ENCODE data around the gene ZFC3H1. TPM values are rescaled to one million over a fixed set of nuclear protein-coding genes. Genes with fewer than 3 reads are reported as not detected.

Gene ZFC3H1
- total and polyA plus RNA-seq, 9 of the 15 experiments (the other 6 are each of a cell fraction or from before 2014, with no cell fraction given) = 14.8 to 80.5 (median 22.1) TPM

DNA sequence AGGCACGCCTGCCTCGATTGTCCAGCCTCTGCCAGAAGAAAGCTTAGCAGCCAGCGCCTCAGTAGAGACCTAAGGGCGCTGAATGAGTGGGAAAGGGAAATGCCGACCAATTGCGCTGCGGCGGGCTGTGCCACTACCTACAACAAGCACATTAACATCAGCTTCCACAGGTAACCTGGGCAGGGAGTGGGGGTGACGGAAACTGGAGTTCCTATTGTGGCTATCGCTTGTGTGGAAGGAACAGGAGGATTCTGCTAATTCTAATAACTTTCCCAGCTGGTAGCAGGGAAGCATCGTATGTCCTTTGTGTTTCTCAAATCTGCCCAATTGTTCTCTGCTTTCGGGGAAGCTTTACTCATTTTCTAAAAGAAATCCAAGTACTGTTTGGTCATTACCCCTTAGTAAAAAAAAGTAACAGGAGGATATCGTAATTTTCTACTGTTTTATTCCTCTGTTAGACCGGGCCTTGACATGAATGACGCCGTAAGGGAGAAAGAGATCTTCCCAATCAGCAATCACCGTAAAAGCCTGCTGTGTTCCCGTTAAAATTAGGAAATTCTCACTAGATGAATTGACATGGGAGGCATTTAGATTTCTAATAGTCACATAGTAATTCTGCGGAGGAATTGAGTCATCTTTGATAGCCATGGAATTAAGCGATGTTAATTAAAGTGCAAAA, 902 bp upstream of the ZFC3H1 start (continued):
- no peak for TF ChIP-seq ZNF41 (CRISPR knock-in tag; conservative IDR thresholded peaks at IDR 0.05)
- TF ChIP-seq HEY1 (CRISPR knock-in tag; IDR thresholded peaks at IDR 0.05; ENCODE audit: borderline replicate concordance) = no peak
- TF ChIP-seq, protein P1, sequence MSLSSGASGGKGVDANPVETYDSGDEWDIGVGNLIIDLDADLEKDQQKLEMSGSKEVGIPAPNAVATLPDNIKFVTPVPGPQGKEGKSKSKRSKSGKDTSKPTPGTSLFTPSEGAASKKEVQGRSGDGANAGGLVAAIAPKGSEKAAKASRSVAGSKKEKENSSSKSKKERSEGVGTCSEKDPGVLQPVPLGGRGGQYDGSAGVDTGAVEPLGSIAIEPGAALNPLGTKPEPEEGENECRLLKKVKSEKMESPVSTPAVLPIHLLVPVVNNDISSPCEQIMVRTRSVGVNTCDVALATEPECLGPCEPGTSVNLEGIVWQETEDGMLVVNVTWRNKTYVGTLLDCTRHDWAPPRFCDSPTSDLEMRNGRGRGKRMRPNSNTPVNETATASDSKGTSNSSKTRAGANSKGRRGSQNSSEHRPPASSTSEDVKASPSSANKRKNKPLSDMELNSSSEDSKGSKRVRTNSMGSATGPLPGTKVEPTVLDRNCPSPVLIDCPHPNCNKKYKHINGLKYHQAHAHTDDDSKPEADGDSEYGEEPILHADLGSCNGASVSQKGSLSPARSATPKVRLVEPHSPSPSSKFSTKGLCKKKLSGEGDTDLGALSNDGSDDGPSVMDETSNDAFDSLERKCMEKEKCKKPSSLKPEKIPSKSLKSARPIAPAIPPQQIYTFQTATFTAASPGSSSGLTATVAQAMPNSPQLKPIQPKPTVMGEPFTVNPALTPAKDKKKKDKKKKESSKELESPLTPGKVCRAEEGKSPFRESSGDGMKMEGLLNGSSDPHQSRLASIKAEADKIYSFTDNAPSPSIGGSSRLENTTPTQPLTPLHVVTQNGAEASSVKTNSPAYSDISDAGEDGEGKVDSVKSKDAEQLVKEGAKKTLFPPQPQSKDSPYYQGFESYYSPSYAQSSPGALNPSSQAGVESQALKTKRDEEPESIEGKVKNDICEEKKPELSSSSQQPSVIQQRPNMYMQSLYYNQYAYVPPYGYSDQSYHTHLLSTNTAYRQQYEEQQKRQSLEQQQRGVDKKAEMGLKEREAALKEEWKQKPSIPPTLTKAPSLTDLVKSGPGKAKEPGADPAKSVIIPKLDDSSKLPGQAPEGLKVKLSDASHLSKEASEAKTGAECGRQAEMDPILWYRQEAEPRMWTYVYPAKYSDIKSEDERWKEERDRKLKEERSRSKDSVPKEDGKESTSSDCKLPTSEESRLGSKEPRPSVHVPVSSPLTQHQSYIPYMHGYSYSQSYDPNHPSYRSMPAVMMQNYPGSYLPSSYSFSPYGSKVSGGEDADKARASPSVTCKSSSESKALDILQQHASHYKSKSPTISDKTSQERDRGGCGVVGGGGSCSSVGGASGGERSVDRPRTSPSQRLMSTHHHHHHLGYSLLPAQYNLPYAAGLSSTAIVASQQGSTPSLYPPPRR (CRISPR knock-in tag; IDR thresholded peaks at IDR 0.05; ENCODE audit: borderline replicate concordance) = no peak
- no peak for TF ChIP-seq TCF3 (CRISPR knock-in tag; IDR thresholded peaks at IDR 0.05)
- no peak for TF ChIP-seq IFI16 (CRISPR knock-in tag; IDR thresholded peaks at IDR 0.05)
- TF ChIP-seq ELF1 (tag; IDR thresholded peaks at IDR 0.05) = no peak
- TF ChIP-seq, protein P2, sequence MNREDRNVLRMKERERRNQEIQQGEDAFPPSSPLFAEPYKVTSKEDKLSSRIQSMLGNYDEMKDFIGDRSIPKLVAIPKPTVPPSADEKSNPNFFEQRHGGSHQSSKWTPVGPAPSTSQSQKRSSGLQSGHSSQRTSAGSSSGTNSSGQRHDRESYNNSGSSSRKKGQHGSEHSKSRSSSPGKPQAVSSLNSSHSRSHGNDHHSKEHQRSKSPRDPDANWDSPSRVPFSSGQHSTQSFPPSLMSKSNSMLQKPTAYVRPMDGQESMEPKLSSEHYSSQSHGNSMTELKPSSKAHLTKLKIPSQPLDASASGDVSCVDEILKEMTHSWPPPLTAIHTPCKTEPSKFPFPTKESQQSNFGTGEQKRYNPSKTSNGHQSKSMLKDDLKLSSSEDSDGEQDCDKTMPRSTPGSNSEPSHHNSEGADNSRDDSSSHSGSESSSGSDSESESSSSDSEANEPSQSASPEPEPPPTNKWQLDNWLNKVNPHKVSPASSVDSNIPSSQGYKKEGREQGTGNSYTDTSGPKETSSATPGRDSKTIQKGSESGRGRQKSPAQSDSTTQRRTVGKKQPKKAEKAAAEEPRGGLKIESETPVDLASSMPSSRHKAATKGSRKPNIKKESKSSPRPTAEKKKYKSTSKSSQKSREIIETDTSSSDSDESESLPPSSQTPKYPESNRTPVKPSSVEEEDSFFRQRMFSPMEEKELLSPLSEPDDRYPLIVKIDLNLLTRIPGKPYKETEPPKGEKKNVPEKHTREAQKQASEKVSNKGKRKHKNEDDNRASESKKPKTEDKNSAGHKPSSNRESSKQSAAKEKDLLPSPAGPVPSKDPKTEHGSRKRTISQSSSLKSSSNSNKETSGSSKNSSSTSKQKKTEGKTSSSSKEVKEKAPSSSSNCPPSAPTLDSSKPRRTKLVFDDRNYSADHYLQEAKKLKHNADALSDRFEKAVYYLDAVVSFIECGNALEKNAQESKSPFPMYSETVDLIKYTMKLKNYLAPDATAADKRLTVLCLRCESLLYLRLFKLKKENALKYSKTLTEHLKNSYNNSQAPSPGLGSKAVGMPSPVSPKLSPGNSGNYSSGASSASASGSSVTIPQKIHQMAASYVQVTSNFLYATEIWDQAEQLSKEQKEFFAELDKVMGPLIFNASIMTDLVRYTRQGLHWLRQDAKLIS (CRISPR knock-in tag; IDR thresholded peaks at IDR 0.05) = 0 out of 2 replicates have a peak, but pooled peaks have one; percentile 70
- TF ChIP-seq, protein P3, sequence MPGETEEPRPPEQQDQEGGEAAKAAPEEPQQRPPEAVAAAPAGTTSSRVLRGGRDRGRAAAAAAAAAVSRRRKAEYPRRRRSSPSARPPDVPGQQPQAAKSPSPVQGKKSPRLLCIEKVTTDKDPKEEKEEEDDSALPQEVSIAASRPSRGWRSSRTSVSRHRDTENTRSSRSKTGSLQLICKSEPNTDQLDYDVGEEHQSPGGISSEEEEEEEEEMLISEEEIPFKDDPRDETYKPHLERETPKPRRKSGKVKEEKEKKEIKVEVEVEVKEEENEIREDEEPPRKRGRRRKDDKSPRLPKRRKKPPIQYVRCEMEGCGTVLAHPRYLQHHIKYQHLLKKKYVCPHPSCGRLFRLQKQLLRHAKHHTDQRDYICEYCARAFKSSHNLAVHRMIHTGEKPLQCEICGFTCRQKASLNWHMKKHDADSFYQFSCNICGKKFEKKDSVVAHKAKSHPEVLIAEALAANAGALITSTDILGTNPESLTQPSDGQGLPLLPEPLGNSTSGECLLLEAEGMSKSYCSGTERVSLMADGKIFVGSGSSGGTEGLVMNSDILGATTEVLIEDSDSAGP (CRISPR knock-in tag; IDR thresholded peaks at IDR 0.05) = no peak
- TF ChIP-seq, protein P4, sequence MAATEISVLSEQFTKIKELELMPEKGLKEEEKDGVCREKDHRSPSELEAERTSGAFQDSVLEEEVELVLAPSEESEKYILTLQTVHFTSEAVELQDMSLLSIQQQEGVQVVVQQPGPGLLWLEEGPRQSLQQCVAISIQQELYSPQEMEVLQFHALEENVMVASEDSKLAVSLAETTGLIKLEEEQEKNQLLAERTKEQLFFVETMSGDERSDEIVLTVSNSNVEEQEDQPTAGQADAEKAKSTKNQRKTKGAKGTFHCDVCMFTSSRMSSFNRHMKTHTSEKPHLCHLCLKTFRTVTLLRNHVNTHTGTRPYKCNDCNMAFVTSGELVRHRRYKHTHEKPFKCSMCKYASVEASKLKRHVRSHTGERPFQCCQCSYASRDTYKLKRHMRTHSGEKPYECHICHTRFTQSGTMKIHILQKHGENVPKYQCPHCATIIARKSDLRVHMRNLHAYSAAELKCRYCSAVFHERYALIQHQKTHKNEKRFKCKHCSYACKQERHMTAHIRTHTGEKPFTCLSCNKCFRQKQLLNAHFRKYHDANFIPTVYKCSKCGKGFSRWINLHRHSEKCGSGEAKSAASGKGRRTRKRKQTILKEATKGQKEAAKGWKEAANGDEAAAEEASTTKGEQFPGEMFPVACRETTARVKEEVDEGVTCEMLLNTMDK (IDR thresholded peaks at IDR 0.05; ENCODE audit: borderline replicate concordance, insufficient read depth, low read depth, low read length, poor library complexity, severe bottlenecking) = no peak
- no peak for TF ChIP-seq FOXK1 (CRISPR knock-in tag; IDR thresholded peaks at IDR 0.05; ENCODE audit: borderline replicate concordance)
- no peak for TF ChIP-seq TAL1 (IDR thresholded peaks at IDR 0.05)

Data from K562 (cell line).